K562 (cell line): ENCODE data around the gene ABT1. TPM values are rescaled to one million over a fixed set of nuclear protein-coding genes. Genes with fewer than 3 reads are reported as not detected.

Source experiments
- ATAC-seq: fragments of 200-7000 bp; cut with Tn5 transposase; 3 replicates; pipeline ENCODE4 v1.9.1; 2020; ENCODE audit warnings: moderate library complexity
- BruUV-seq: library from RNA; stranded (reverse); fragments of 400-500 nt; replicated peaks from 2 replicates; lab custom pipeline; 2021; lab: Mats Ljungman, UMichigan
- CTCF ChIA-PET: fragments of 300-600 bp; formaldehyde crosslinking; extraction: SDS; loops from one replicate; lab custom pipeline; 2021; ENCODE audit warnings: low intra/inter-chr PET ratio; lab: Yijun Ruan, JAX
- POLR2A ChIA-PET: fragments of 300-600, 350-650 bp; sonication (Branson Sonifier 250); formaldehyde crosslinking; extraction: SDS; loops from one replicate; lab custom pipeline; 2021; ENCODE audit warnings: antibody characterized with exemption, inconsistent platforms; lab: Yijun Ruan, JAX
- DNase-seq, 4 experiments: peaks; one replicate each; pipeline versions ENCODE4 v3.0.0 to v3.0.0-alpha.2; 2011 to 2018; ENCODE audit warnings: low spot score in 3 of 4, mixed read lengths in 3 of 4; ENCODE audit errors: extremely low read depth in 1 of 4
- FAIRE-seq: peaks from 2 replicates; lab custom pipeline; 2011; peaks lifted over from hg19 to GRCh38; lab: Jason Lieb, UNC
- H2AFZ ChIP-seq: 2 replicates; pipeline ENCODE4 v1.6.0; 2011; ENCODE audit warnings: low read depth, low read length, control low read depth, inconsistent platforms
- H3K27ac ChIP-seq: fragments of 200-600 bp; 3 replicates; pipeline ENCODE4 v1.8.0; 2011; ENCODE audit warnings: low read depth, mild to moderate bottlenecking, control low read depth, inconsistent platforms, low read length, moderate library complexity, mixed read lengths; ENCODE audit errors: extremely low read depth
- H3K27me3 ChIP-seq, 2 experiments: fragments of 300-600 bp in 1 of 2; 2 replicates in 1 of 2; 3 replicates in 1 of 2; pipeline versions ENCODE4 v1.6.0 to v1.8.0; 2011; ENCODE audit warnings: inconsistent platforms in 2 of 2, low read length in 2 of 2, mild to moderate bottlenecking in 1 of 2, mixed read lengths in 1 of 2, moderate library complexity in 1 of 2; ENCODE audit not compliant: control insufficient read depth in 2 of 2, insufficient read depth in 2 of 2
- H3K36me3 ChIP-seq: fragments of 300-600 bp; 3 replicates; pipeline ENCODE4 v1.8.0; 2011; ENCODE audit warnings: mild to moderate bottlenecking, low read length, inconsistent platforms; ENCODE audit not compliant: control insufficient read depth, insufficient read depth
- H3K4me1 ChIP-seq, 2 experiments: fragments of 200-600 bp in 1 of 2; replicated peaks in 1 of 2; 2 replicates in 1 of 2; 3 replicates in 1 of 2; pipeline versions ENCODE4 v1.5.1 to v1.8.0; 2011; ENCODE audit warnings: inconsistent platforms in 2 of 2, low read length in 2 of 2, mild to moderate bottlenecking in 1 of 2, mixed read lengths in 1 of 2, moderate library complexity in 1 of 2; ENCODE audit not compliant: control insufficient read depth in 2 of 2, insufficient read depth in 2 of 2
- H3K4me2 ChIP-seq: 2 replicates; pipeline ENCODE4 v1.6.1; 2011; ENCODE audit warnings: low read length, control low read depth, inconsistent platforms, mixed read lengths; ENCODE audit not compliant: insufficient read depth
- H3K4me3 ChIP-seq: fragments of 200-600 bp; sonication (generic), shearing (Covaris generic); 2 replicates; pipeline ENCODE4 v1.5.1; 2016; ENCODE audit warnings: control low read depth, inconsistent platforms
- H3K79me2 ChIP-seq: fragments of 200-600 bp; 3 replicates; pipeline ENCODE4 v1.8.0; 2011; ENCODE audit warnings: low read length, inconsistent platforms; ENCODE audit not compliant: control insufficient read depth, insufficient read depth
- H3K9ac ChIP-seq, 2 experiments: 2 replicates each; pipeline versions ENCODE4 v1.6.0 to v1.6.1; 2011; ENCODE audit warnings: low read depth in 2 of 2, low read length in 2 of 2, control low read depth in 1 of 2, inconsistent platforms in 1 of 2, mild to moderate bottlenecking in 1 of 2, mixed read lengths in 1 of 2; ENCODE audit not compliant: insufficient read depth in 1 of 2
- H3K9me1 ChIP-seq: one replicate; pipeline ENCODE4 v1.6.0; 2011; ENCODE audit warnings: inconsistent platforms, mild to moderate bottlenecking, low read length, moderate library complexity; ENCODE audit not compliant: control insufficient read depth, insufficient read depth
- H3K9me3 ChIP-seq: replicated peaks from 2 replicates; pipeline ENCODE4 v1.5.1; 2011; ENCODE audit warnings: low read depth, low read length, inconsistent platforms; ENCODE audit not compliant: control insufficient read depth, insufficient read depth
- H4K20me1 ChIP-seq: replicated peaks from 2 replicates; pipeline ENCODE4 v1.6.1; 2011; ENCODE audit warnings: low read length, inconsistent platforms, mixed read lengths; ENCODE audit not compliant: control insufficient read depth, insufficient read depth
- BRD9 ChIP-seq: fragments of 450-650 bp; IDR thresholded peaks from 2 replicates; pipeline ENCODE4 v1.6.1; 2018; ENCODE audit warnings: low read depth; ENCODE audit not compliant: partially characterized antibody
- CCNT2 ChIP-seq: IDR thresholded peaks from 2 replicates; pipeline ENCODE4 v1.6.1; 2011; ENCODE audit warnings: borderline replicate concordance, low read depth, mild to moderate bottlenecking, moderate library complexity, mixed read lengths, low read length; ENCODE audit not compliant: insufficient read length; ENCODE audit errors: extremely low read depth
- CREB3 ChIP-seq: fragments of 450-650 bp; conservative IDR thresholded peaks from 2 replicates; pipeline ENCODE4 v1.6.1; 2016; ENCODE audit warnings: missing genetic modification characterization, low read depth, mild to moderate bottlenecking, missing compliant biosample characterization, moderate library complexity
- GABPB1 ChIP-seq: sonication (generic); formaldehyde crosslinking; IDR thresholded peaks from 2 replicates; pipeline ENCODE4 v1.8.0; 2022; ENCODE audit warnings: mild to moderate bottlenecking, missing genetic modification reagents
- HMGN3 ChIP-seq: IDR thresholded peaks from 2 replicates; pipeline ENCODE4 v1.6.1; 2011; ENCODE audit warnings: borderline replicate concordance, low read depth, mild to moderate bottlenecking, mixed read lengths, low read length; ENCODE audit not compliant: insufficient read length; ENCODE audit errors: extremely low read depth
- KAT2B ChIP-seq: IDR thresholded peaks from one replicate; pipeline ENCODE4 v1.6.1; 2012; ENCODE audit warnings: low read depth, mild to moderate bottlenecking, control low read depth, inconsistent platforms, low read length, moderate library complexity
- KLF13 ChIP-seq: fragments of 450-650 bp; IDR thresholded peaks from 2 replicates; pipeline ENCODE4 v1.6.1; 2016; ENCODE audit warnings: missing genetic modification characterization, low read depth, mild to moderate bottlenecking, missing compliant biosample characterization, moderate library complexity, borderline replicate concordance
- MCM7 ChIP-seq, 2 experiments: fragments of 450-650 bp; IDR thresholded peaks; 2 replicates each; pipeline ENCODE4 v1.6.1; 2016 to 2018
- MXD1 ChIP-seq: fragments of 250-450 bp; sonication (Bioruptor Pico); IDR thresholded peaks from 2 replicates; pipeline ENCODE4 v1.8.0; 2021; ENCODE audit warnings: borderline replicate concordance, mild to moderate bottlenecking, moderate library complexity; ENCODE audit not compliant: poor library complexity, severe bottlenecking
- MYC ChIP-seq, 2 experiments: fragments of 250-450 bp in 1 of 2; sonication (Bioruptor Pico) in 1 of 2; IDR thresholded peaks; 2 replicates each; pipeline versions ENCODE4 v1.5.1 to v1.6.1; 2012 to 2021; ENCODE audit warnings: low read depth in 2 of 2, borderline replicate concordance in 1 of 2, improper control_type of control experiment in 1 of 2, low read length in 1 of 2, mild to moderate bottlenecking in 1 of 2, moderate library complexity in 1 of 2
- NCOA6 ChIP-seq: fragments of 450-650 bp; IDR thresholded peaks from 2 replicates; pipeline ENCODE4 v1.6.1; 2017; ENCODE audit warnings: mild to moderate bottlenecking
- PHB2 ChIP-seq: fragments of 450-650 bp; IDR thresholded peaks from 2 replicates; pipeline ENCODE4 v1.6.1; 2017; ENCODE audit warnings: low read depth
- RAD21 ChIP-seq, 2 experiments: fragments of 250-450 bp in 1 of 2; fragments of 450-650 bp in 1 of 2; sonication (Bioruptor Pico) in 1 of 2; formaldehyde crosslinking in 1 of 2; IDR thresholded peaks in 1 of 2; conservative IDR thresholded peaks in 1 of 2; 2 replicates each; pipeline versions ENCODE4 v1.4.0 to v1.8.0; 2020 to 2022; ENCODE audit warnings: mild to moderate bottlenecking in 2 of 2, moderate library complexity in 1 of 2
- RAD51 ChIP-seq: fragments of 450-650 bp; IDR thresholded peaks from 2 replicates; pipeline ENCODE4 v1.7.1; 2016; ENCODE audit warnings: low read depth, mild to moderate bottlenecking, borderline replicate concordance
- TAF9B ChIP-seq: fragments of 450-650 bp; IDR thresholded peaks from 2 replicates; pipeline ENCODE4 v1.6.1; 2018; ENCODE audit warnings: mild to moderate bottlenecking; ENCODE audit not compliant: partially characterized antibody
- THRB ChIP-seq: fragments of 450-650 bp; formaldehyde crosslinking; conservative IDR thresholded peaks from 2 replicates; pipeline ENCODE4 v1.4.0; 2022; ENCODE audit warnings: mild to moderate bottlenecking, missing genetic modification characterization
- ZNF347 ChIP-seq: fragments of 450-650 bp; formaldehyde crosslinking; IDR thresholded peaks from 2 replicates; pipeline ENCODE4 v1.4.0; 2020; ENCODE audit warnings: low read depth, mild to moderate bottlenecking, moderate library complexity
- ZNF445 ChIP-seq: fragments of 250-450 bp; sonication (Bioruptor Pico); IDR thresholded peaks from 2 replicates; pipeline ENCODE4 v1.4.0; 2020; ENCODE audit warnings: low read depth, mild to moderate bottlenecking, moderate library complexity
- ZNF551 ChIP-seq: fragments of 250-450 bp; sonication (Bioruptor Pico); IDR thresholded peaks from 2 replicates; pipeline ENCODE4 v1.5.0; 2021; ENCODE audit warnings: mild to moderate bottlenecking, moderate library complexity
- ZNF778 ChIP-seq: fragments of 450-650 bp; formaldehyde crosslinking; IDR thresholded peaks from 2 replicates; pipeline ENCODE4 v1.4.0; 2020; ENCODE audit warnings: mild to moderate bottlenecking, moderate library complexity
- WGBS: fragments of 100-300 bp; shearing (Covaris generic); methylation state at CpG from one replicate; pipeline ENCODE4 v1.1.6; 2016; ENCODE audit warnings: low coverage, mixed read lengths; ENCODE audit not compliant: insufficient coverage; ENCODE audit errors: missing lambda C conversion rate; 5-methylcytosine and 5-hydroxymethylcytosine counted together
- in situ Hi-C: fragments of 300-500 bp; cut with MboI; formaldehyde crosslinking; loops from 4 replicates; pipeline ENCODE4 v1.15.0; 2018; ENCODE audit warnings: inconsistent platforms, mixed read lengths
- intact Hi-C: fragments of 100-400 bp; cut with micrococcal nuclease; formaldehyde crosslinking; loops from 2 replicates; pipeline ENCODE4 v1.14.2; 2022
- polyA plus RNA-seq, 8 experiments: library from polyadenylated mRNA; depleted of rRNA in 4 of 8; stranded (reverse) in 5 of 8; unstranded in 3 of 8; fragments of >200 nt; fragmentation: Nextera tagmentation in 2 of 8; fragmentation: Illumina TruSeq in 1 of 8; extraction: Ambion mirVana in 2 of 8; extraction: Trizol in 1 of 8; gene quantifications; 2 replicates each; pipeline versions ENCODE4 v1.2.1 to v1.2.3, GENCODE V29; 2011 to 2014; ENCODE audit warnings: inconsistent platforms in 1 of 8, missing spikeins in 1 of 8
- total RNA-seq, 7 experiments: library from RNA; depleted of rRNA in 6 of 7; stranded (reverse); fragments of >200 nt in 6 of 7; fragmentation: Illumina TruSeq in 2 of 7; extraction: Trizol in 2 of 7; gene quantifications; 2 replicates each; pipeline versions ENCODE4 v1.2.1 to v1.2.3, GENCODE V29; 2011 to 2021; ENCODE audit warnings: low replicate concordance in 1 of 7

ABT1 gene
- total and polyA plus RNA-seq, 9 of the 15 experiments (the other 6 are each of a cell fraction or from before 2014, with no cell fraction given) = 8.8 to 52.7 (median 40.7) TPM

DNA sequence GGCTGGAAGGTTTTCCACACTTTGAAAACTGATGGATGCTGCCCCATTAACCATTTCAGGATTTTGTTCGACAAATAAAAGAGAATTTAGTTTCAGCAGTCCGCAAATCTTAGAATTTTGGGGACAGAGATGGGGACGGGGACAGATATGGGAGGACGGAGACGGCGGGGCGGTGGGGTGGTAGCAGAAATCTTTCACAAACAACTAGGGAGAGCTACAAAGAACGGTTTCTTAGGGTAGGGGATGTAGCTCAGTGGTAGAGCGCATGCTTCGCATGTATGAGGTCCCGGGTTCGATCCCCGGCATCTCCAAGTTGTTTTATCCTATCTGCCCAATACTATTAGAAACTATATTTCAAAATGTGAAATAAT is 43.5 kb upstream of the ABT1 start:
- Histone ChIP-seq H3K4me2 (peak overlapping the region; percentile 87), H3K9me3 (no peaks in the 10 kb centered on the region), H2AFZ (peak overlapping the region; percentile 90), H3K27ac (peak overlapping the region; percentile 74), H3K27me3 (no peaks in the 10 kb centered on the region), H3K4me1 (peaks cover 5 to 20% of the 10 kb centered on the region in 2 experiments; a peak in 4 of 5 replicates), H3K9ac (peak overlapping the region; percentile 8 to 84; a peak in 3 of 4 replicates), H3K9me1 (no peaks in the 10 kb centered on the region), H3K4me3 (peak overlapping the region; percentile 51), H3K79me2 (no peaks in the 10 kb centered on the region), H3K36me3 (no peaks in the 10 kb centered on the region), H4K20me1 (no peaks in the 10 kb centered on the region; the same call in 1 of the 2 replicates)
- ChIA-PET CTCF (no interaction called here), POLR2A (interaction anchor here (0.5 to 6.8 kb wide), 13 partner anchors 10 to 579 kb away, joined by 3 to 70 read pairs (median 4); partner anchors contain the start of gene HMGN4)
- WGBS = under 1% methylated on average over 13 of the region's 13 CpGs
- in situ Hi-C loops = loop anchor here (25.0 kb wide), 1 partner anchor 366 kb away; a partner anchor contains a TSS
- intact Hi-C loops = loop anchor here (1.0 to 10.0 kb wide), 4 partner anchors 16 to 1132 kb away; partner anchors contain the start of gene ZNF184
- DNase-seq = peak; percentile 80 to 88 (median 84)
- no peak for FAIRE-seq
- BruUV-seq = no TSS peak
- peak; percentile 64 for ATAC-seq
- no peak for TF ChIP-seq ZNF551 (CRISPR knock-in tag)
- TF ChIP-seq CREB3 (tag) = no peak
- TF ChIP-seq BRD9 = peak; percentile 94
- no peak for TF ChIP-seq TAF9B
- no peak for TF ChIP-seq THRB (CRISPR knock-in tag)
- no peak for TF ChIP-seq ZNF347 (CRISPR knock-in tag)
- TF ChIP-seq ZNF778 = no peak
- no peak for TF ChIP-seq GABPB1 (CRISPR knock-in tag)
- TF ChIP-seq HMGN3 = no peak
- TF ChIP-seq RAD51 = no peak
- TF ChIP-seq KAT2B = no peak
- TF ChIP-seq RAD21 (CRISPR knock-in tag; conservative IDR thresholded peaks at IDR 0.05 in 1 of 2, IDR thresholded peaks at IDR 0.05 in 1 of 2) = peak in 1 of 2 experiments; percentile 18; a peak in 1 of 4 replicates
- TF ChIP-seq PHB2 = no peak
- peak; percentile 65; the same call in 1 of the 2 replicates for TF ChIP-seq MYC (IDR thresholded peaks at IDR 0.05; ENCODE audit: low read depth, low read length)
- TF ChIP-seq MYC (CRISPR knock-in tag; IDR thresholded peaks at IDR 0.05; ENCODE audit: borderline replicate concordance, low read depth) = no peak
- TF ChIP-seq MXD1 (CRISPR knock-in tag) = no peak
- no peak for TF ChIP-seq CCNT2
- TF ChIP-seq ZNF445 = no peak
- TF ChIP-seq NCOA6 = no peak
- TF ChIP-seq KLF13 (tag) = no peak
- TF ChIP-seq MCM7 (IDR thresholded peaks at IDR 0.05) = no peak
